GDM1 (cell line): ENCODE results near the gene SAP30.

ENCODE experiments used
- DNase-seq: peaks from one replicate; lab custom pipeline; 2025; lab: John Stamatoyannopoulos, UW

The SAP30 gene

DNA sequence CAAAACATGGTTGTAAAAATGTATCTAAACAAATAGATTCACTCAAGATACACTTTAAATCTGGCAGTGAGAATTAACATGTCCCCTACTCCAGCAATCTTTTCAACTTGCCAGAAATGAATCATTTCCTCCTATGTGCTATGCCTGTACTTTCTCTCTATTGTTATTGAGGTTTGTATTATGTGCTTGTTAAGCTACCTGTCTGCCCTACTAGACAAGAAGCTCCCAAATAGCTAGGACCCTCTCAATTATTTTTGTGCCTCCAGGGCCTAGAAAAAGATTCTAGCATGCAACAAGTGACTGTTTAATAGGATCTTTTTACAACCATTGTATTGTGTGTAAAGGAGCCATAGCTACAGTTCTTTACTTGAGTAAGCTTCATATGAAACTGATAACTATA, 3.5 kb upstream of the SAP30 start:
- DNase-seq: no peak

DNA sequence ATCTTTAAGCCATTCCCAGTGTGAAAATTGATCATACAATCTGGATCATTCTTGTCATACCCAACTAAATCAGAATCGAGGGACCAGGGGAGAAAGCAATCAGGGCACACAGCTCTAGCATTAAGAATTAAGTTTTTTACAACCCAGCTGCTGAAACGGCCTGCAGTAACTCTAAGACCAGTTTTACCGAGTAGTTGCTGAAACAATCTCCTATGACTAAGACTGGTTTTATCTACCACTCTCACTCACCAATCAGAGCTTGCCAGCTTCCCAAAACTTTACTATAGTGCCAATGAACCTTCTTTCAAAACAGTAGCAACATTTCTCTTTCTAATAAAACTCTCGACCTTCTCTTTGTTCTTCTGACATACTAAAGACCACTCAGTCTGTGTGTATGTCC, 2.8 kb upstream of the SAP30 start:
- DNase-seq: no peak

DNA sequence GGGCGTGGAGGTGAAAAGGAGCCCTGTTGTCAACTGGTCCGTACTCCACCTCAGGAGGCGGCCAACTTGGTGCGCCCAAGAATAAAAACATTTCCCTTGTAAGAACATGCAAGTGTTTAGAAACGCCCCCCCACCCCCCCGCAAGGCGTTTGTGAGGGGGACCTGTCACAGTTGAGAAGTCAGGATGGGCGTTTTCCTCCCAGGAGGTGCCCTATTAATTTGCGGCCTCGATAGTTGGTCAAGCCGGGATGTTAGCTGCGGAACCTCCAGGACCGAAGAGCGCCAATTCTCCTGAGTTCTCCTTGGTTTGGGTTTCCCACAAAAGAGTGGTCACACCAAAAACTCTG, 651 bp upstream of the SAP30 start:
- DNase-seq: no peak

DNA sequence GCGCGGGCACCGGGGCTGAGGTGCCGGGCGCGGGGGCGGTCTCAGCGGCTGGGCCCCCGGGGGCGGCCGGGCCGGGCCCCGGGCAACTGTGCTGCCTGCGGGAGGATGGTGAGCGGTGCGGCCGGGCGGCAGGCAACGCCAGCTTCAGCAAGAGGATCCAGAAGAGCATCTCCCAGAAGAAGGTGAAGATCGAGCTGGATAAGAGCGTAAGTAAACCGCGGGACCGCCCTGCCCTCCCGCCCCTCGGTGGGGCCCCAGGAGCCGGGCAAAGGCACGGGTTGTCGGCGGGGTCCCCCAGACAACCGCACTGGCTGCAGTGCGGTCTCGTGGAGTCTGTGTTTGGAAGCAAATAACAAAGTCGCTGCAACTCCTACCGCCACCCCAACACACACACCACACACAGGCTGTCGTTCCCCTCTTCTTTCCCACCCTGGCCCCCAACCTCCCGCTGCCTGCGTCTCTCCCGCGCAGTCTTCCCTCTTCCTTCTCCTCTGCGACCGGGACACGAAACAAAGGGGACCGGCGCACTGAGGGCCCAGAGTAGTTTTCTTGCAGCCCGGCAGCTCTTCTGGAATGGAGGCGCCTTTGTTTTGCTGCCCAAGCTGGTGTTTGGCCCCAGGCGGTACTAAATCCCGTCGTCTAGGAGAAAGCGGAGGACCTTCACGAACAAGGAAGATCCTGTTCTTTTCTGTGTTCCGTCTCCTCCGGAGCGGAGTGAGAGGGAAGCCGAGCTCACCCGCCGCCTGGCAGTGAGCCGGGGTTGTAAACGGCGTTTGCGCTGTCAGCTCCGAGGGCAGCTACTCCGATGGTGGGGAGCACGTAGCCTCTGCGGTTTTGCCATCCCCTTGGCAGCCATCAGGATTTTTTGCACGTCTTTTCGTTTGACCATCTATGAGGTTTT, 788 bp downstream of the SAP30 start:
- DNase-seq: peak; percentile 37

DNA sequence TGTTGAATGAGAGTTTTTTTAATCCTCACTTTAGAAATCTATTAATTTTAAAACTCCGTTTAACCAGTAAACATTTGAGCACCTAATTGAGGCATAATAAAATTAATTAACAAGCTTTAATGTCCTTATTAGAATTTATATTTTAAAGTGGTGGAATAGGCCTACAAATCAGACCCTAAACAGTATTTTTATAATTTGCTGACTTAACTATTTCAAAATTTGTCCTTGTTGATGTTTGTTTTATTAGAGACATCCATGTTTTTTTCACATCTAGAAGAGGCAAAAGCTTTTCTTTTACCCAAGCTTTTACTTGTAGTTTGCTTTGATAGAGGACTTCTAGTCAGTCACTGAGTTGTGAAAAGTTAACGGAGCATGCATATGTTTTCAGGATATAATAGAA, 3.8 kb downstream of the SAP30 start:
- DNase-seq: no peak

DNA sequence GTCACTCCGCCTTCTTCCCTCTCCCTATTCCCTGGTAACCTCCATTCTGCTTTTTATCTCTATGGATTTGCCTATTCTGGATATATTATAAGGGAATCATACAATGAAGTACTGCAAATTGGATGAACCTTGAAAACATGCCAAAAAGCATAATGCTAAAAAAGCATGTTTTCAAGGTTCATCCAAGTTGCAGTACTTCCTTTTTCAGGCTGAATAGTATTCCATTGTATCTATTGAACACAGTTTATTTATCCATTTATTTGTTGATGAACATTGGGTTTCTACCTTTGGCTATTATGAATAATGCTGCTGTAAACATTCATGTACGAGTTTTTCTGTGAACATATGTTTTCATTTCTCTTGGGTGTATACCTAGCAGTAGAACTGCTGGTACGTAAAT, 9.2 kb downstream of the SAP30 start:
- DNase-seq: no peak

DNA sequence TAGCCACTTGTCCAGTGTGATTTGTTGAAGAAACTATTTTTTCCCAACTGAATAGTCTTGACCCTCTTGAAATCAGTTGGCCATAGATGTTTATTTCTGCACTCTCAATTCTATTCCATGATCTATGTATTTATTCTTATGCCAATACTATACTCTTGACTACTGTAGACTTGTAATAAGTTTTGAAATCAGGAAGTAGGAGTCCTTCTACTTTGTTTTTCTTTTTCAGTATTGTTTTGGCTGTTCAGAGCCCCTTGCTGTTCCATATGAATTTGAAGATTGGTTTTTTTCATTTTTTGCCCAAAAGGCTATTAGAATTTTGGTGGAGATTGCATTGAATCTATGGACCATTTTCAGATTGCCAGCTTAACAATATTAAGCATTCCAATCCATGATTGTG, 10.2 kb downstream of the SAP30 start:
- no peak for DNase-seq

DNA sequence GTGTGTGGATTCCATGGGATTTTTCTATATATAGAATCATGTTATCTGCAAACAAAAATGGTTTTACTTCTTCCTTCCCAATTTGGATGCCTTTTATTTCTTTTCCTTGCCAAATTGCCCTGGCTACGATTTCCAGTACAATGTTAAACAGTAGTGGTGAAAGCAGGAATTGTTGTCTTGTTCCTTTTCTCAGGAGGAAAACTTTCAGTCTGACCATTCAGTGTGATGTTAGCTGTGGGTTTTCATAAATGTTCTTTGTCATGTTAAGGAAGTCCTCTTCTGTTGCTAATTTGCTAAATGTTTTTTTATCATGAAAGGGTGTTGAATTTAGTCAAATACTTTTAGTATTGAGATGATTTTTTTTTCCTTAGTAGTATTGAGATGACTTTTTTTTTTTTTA, 10.9 kb downstream of the SAP30 start:
- no peak for DNase-seq

DNA sequence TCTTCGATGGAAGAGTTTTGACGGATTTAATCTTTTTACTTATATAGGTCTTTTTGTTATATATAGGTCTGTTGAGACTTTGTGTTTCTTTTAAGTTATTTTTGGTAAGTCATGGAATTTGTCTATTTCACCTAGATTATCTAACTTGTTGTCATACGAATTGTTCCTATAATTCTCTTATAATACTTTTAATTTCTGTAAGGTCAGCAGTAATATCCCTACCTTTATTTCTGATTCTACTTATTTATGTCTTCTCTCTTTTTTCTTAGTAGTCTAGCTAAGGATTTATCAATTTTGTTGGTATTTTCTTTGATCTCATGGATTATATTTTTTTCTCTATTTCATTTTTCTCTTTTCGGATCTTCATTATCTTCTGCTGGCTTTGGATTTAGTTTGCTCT, 11.6 kb downstream of the SAP30 start:
- DNase-seq: no peak

DNA sequence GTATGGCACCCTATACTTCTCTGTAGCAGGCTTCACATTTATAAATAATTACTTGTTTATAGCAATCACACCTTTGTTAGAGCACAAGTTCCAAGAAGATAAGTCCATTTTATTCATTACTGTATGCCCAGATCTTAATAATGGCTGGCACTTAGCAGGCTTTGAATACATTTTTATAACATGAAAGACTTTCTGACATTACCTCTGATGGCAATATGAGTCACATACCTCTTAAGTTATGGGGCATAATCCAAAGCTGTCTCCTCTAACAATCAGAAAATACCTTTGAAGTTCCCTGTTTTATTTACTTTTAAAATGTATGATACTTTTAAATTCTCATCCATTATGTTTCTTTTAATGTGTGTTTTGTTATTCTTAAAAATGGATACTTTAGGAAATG, 16.0 kb downstream of the SAP30 start:
- no peak for DNase-seq

DNA sequence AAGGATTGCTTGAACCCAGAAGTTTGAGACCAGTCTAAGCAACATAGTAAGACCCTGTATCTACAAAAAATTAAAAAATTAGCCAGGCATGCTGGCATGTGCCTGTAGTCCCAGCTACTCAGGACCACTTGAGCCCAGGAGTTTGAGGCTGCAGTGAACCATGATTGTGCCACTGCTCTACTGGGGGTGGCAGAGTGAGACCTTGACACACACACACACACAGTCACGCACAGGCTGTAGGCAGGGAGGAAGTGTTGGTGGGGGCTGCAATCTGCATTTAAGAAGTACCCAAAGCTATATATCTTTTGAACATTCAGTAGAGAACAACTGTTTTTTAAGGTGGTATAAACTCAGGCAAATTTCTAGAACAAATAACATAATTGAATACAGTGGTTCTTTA, 20.9 kb downstream of the SAP30 start:
- DNase-seq: no peak

DNA sequence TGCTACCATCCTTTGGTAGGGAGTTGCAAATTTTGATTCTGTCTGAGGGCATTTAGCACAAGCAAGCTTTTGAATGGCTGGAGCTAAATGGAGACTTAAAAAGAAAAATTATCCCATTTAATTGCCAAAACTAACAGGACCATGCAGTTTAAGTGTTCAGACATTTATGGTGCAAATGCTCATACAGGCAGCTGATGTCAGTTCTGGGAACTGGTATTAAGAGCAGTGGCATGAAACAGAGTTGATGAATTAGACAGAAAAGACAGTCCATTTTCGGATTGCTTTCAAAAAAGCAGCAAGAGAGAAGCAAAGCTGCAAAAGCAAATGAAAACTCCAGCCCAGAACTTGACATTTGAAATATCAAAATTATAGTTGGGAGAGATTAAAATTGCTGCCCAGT, 26.9 kb downstream of the SAP30 start:
- DNase-seq: no peak

DNA sequence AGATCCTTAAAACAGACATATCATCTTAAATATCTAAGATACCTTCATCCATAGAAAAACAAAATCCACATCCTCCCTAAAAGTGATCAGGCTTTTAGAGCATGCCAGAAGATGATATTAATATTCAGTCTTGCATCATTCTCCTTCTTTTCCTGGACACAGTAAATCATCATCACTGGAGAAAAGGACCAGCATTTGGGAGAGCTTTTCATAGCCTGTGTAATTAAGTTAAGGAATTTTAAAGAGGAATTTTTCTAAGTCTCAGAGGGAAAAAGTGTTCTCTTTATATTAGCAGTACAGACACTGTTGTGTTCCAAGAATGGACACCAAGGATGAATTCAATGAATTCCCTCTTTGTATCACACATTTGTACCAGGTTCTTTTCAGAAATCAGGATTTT, 27.5 kb downstream of the SAP30 start:
- no peak for DNase-seq

DNA sequence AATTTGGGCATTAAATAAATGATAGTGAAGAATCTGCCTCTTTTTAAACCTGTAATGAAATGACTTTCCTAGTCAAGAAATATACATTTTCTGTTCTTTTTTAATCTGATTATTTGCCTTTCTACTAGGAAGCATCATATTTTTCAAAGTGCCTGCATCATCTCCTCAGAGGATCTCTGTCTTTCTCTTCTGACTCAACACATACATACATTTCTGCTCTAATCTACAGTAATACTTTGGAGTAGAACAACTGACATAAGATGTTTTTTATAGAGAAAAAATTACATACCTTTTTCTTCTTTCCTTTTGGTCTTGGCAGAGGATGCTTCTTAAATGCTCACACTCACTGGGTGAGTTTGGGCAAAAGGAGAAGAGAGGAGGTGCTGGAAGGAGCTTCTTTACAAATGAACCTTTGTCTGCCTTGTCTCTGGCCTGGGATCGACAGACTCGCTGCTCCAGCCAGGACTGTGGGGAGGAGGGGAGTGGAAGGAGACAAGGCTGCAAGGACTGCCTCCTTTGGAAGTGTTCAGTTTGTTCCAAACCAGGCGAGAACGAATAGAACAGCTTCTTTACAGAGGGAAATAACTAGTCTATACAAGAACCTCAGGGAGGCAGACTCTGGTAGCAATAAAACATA, 28.1 kb downstream of the SAP30 start, which contains the start of gene SCRG1:
TSS of gene SCRG1 (minus strand) at position 338 of the 637 bp plus-strand sequence. CDS start 7,702 bp downstream, outside the sequence.
- DNase-seq: no peak

DNA sequence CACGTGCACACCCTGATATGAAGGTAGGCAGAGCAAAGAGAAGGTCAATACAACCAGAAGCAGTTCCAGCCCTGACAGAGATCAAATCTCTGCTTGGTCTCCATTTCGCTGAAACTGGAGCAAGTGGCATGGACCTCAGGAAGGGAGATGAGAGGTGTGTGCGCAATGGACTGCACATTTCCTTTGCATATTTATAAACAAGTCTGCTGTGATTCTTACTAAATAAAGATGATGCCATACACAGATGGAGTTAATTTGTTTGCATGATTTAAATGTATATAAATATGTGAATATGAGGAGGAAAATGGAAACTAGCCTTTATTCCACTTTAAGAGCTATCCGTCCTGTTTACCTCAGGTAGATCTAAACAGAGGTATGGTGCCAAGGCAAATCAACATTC, 30.3 kb downstream of the SAP30 start:
- DNase-seq: no peak

DNA sequence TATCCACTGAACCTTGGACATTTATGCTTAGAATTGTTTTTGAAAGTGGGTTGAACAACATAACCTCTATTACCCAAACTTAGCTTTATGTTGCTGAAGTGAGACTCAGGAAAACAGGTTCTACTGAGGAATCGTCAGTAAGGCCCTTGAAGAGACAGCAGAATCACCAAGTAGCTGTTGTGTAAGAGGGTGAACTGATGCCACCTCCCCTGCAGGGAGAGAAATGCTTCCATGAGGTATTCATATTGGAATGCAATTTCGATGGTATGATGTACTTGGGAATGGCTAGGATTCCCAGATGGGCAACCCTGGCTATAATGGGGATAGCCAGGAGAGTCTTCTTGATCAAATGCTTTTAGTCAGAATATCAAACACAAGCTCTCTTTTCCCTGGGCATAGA, 32.3 kb downstream of the SAP30 start:
- no peak for DNase-seq

DNA sequence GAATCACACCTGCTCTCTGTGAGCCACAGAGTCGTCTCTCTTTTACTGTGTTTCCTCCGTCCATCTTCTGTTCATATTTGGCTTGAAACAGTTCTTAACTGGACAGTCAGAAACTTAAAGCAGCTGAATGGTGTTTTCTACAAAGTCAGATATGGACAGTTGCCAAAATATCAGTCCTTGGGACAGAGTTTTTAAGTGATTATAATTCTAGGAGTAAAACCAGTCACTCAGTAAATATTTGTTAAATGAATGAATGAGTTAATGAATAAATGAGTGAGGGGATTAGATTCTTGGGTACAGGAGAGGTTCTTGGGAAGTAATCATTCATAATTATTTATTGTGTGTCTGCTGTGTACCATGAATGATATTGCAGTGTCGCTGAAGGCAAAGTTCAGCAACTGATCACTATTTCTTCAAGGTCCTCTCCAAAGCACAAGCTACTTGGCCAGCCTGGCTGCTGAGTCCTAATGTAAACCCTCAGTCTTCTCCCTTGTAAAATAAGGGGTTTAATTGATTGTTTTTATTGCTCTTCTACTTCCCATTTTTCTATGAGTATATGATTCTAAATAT, 33.6 kb downstream of the SAP30 start:
- no peak for DNase-seq

DNA sequence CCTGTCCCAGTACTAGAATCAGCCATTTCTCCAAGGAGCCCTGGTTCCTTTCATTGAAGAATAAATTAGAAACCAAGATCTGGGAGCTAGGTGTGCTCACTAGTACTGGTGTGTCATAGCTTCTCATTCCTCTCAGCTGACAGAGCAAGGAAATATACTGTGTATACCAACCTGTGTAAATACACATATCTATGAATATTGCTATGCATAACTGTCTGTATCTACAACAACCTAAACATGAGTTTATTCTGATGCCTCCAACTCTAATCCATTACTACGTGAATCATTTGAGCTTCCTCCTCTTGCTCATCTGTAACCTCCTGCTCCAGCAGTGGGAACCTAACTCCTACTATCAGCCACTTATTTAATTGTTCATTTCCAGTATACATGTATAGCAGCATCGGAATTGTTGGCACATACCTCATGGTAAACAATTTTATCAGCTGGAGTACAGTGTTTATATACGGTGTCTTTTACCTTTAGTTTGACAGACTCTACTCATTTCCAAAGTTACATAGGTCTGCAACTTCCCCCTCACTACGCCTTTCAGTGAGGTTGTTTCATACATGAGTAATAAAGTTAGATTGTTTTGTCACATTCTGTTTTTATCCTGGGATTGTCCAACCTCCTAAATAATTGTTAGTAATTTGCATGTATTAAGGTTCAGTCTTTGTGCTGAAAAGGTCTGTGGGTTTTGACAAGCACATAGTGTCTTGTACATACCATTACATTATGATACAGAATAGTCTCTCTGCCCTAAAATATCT, 35.3 kb downstream of the SAP30 start:
- no peak for DNase-seq

DNA sequence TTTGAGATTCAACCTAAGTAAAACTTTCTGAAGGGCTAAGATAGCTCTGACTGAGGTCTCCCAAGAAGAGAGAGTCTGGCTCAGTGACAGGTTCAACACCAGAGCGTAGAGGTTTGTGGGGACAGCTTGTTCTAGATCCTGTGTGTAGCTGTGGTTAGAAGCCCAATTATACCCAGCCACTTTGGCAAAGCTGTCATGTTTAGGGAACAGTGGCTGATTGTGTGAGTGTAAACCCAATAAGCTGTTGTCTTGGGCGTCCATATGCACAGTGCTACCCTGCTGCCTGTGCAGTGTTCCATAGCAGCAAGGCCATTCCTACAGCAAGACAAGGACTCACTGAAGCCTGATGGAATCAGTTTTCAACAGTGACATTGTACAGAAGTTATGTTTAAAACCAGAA, 39.3 kb downstream of the SAP30 start:
- DNase-seq: no peak

DNA sequence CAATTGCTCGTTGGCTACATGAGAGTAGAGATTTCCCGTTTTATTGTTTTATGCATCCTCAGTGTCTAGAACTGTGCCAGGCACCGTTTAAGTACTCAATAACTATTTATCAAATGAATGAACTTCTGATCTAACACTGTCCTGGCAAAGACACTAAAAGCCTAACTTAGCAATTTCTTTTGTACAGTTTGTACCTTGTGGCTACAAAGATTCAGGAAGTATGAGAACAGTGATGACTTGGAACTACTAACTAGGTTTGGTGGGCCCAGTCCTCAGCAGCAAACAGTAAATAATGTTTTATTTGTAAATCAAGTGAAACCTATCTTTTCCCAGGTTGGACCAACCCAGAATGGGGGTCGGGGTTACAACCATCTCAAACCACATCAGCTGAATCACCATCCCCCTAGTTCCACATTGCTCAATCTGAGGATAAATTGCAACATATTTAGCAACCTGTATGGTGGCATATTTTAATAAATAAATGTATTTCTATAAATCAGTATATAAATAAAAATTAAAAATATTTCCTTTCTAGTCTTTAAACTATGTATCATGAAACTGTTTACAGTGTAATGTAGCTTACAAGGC, 40.4 kb downstream of the SAP30 start:
- no peak for DNase-seq

DNA sequence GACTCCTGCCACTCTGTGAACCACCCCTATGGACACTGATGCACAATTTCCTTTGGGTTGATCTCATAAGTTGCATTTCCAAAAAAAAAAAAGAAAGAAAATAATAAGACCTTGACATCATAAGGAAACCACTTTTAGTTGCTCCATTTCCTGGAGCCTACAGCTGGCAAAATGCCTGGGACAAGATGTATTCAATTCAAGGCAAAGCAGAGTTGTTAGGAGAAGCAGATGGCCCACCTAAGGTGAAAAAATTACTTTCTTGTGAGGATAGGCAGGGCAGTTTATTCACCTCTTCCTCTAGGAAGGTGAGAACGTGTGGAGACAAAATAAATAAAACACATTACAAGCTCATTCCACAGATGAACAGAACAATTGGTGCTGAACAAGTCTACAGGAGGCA, 42.3 kb downstream of the SAP30 start:
- DNase-seq: no peak

DNA sequence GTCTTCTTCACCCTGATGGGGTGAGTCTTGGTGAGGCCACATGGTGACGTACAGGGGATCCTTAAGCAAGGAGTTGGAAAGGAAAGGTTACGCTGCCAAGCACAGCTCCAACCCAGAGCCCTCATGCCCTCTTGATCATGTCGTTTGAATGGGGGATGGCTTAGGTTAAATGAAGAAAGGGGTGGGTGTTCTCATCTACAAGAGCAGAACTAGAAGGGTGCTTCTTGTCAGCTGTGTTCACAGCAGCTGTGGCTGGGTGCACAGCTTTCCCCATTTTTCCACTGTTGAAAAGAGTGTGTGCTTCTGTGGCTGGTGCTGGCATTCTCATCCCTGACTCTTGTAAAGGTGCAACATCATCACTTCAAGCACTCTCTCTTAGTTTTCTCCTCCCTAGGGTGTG, 43.7 kb downstream of the SAP30 start:
- DNase-seq: no peak
